ENCODE results near the gene YBX1. TPM values are rescaled to one million over a fixed set of nuclear protein-coding genes. Genes with fewer than 3 reads are reported as not detected.

Gene YBX1
- total RNA-seq, 2 donors from 2014 or later, result 801 to 826 TPM

GRCh38 chr1:42658877-42659337 lies 23.3 kb upstream of the YBX1 start:
- Histone ChIP-seq H3K27me3 (no peaks in the 10 kb centered on the region), H3K4me1 (peaks cover 0 to 16% of the 10 kb centered on the region in 2 donors), H3K4me3 (peak overlapping the region; percentile 78 to 86), H3K27ac (peak overlapping the region; percentile 78 to 79), H3K9me3 (no peaks in the 10 kb centered on the region), H3K36me3 (peaks cover 5% of the 10 kb centered on the region)
- DNase-seq (ENCODE audit: low spot score), result no peak
- no peak for TF ChIP-seq CTCF (IDR thresholded peaks at IDR 0.05)

GRCh38 chr1:42660907-42661500 lies 21.2 kb upstream of the YBX1 start:
- Histone ChIP-seq H3K27me3 (no peaks in the 10 kb centered on the region), H3K27ac (no peak overlapping the region), H3K36me3 (peaks cover 26% of the 10 kb centered on the region), H3K9me3 (no peaks in the 10 kb centered on the region), H3K4me3 (no peak overlapping the region), H3K4me1 (peaks cover 0 to 16% of the 10 kb centered on the region in 2 donors)
- no peak for DNase-seq (ENCODE audit: low spot score)
- TF ChIP-seq CTCF (IDR thresholded peaks at IDR 0.05), result no peak

- Histone ChIP-seq H3K27me3 (no peaks in the 10 kb centered on the region), H3K36me3 (peaks cover 38% of the 10 kb centered on the region), H3K4me3 (no peak overlapping the region), H3K4me1 (peaks cover 0 to 8% of the 10 kb centered on the region in 2 donors), H3K9me3 (no peaks in the 10 kb centered on the region), H3K27ac (no peak overlapping the region)
- no peak for DNase-seq (ENCODE audit: low spot score)
- no peak for TF ChIP-seq CTCF (IDR thresholded peaks at IDR 0.05)
Measured at GRCh38 chr1:42669936-42670335, 12.3 kb upstream of the YBX1 start.

- H3K36me3 ChIP-seq, result peaks cover 33% of the 10 kb centered on the region
- TF ChIP-seq CTCF (IDR thresholded peaks at IDR 0.05), result no peak
- no peaks in the 10 kb centered on the region for H3K27me3 ChIP-seq
- no peak for DNase-seq (ENCODE audit: low spot score)
- no peak overlapping the region for H3K4me3 ChIP-seq
- H3K4me1 ChIP-seq, result peaks cover 0 to 11% of the 10 kb centered on the region in 2 donors
- H3K9me3 ChIP-seq, result no peaks in the 10 kb centered on the region
- no peak overlapping the region for H3K27ac ChIP-seq
Measured at GRCh38 chr1:42670425-42670824, 11.8 kb upstream of the YBX1 start.

- no peak overlapping the region for H3K4me3 ChIP-seq
- no peak for DNase-seq (ENCODE audit: low spot score)
- peak overlapping the region; percentile 59 to 86 for H3K27ac ChIP-seq
- H3K9me3 ChIP-seq, result no peaks in the 10 kb centered on the region
- peaks cover 4% of the 10 kb centered on the region for H3K36me3 ChIP-seq
- peaks cover 0 to 12% of the 10 kb centered on the region in 2 donors for H3K4me1 ChIP-seq
- no peak for TF ChIP-seq CTCF (IDR thresholded peaks at IDR 0.05)
- no peaks in the 10 kb centered on the region for H3K27me3 ChIP-seq
Measured at GRCh38 chr1:42674214-42674613, 8.0 kb upstream of the YBX1 start.

GRCh38 chr1:42674682-42675081 lies 7.5 kb upstream of the YBX1 start:
- Histone ChIP-seq H3K27ac (peak overlapping the region; percentile 59 to 86), H3K9me3 (no peaks in the 10 kb centered on the region), H3K4me1 (peaks cover 0 to 12% of the 10 kb centered on the region in 2 donors), H3K27me3 (no peaks in the 10 kb centered on the region), H3K36me3 (peaks cover 4% of the 10 kb centered on the region), H3K4me3 (no peak overlapping the region)
- no peak for TF ChIP-seq CTCF (IDR thresholded peaks at IDR 0.05)
- DNase-seq (ENCODE audit: low spot score), result no peak

Data from right atrium auricular region (tissue), 2 donors.